ENCODE measurements around the gene CACNG7. TPM values are rescaled to one million over a fixed set of nuclear protein-coding genes. Genes with fewer than 3 reads are reported as not detected.

Gene CACNG7
- total RNA-seq, 1 donor from 2014 or later = not detected

GRCh38 chr19:53876651-53877224 is 32.3 kb upstream of the CACNG7 start:
- intact Hi-C loops (cut with DNase I) = no loop called here
- ATAC-seq (no peak), DNase-seq (ENCODE audit: low spot score) (no peak)

GRCh38 chr19:53877361-53877766 is 31.7 kb upstream of the CACNG7 start:
- ATAC-seq = no peak
- intact Hi-C loops (cut with DNase I) = no loop called here
- DNase-seq (ENCODE audit: low spot score) = no peak

- intact Hi-C loops (cut with DNase I) = no loop called here
- ATAC-seq = no peak
Measured at GRCh38 chr19:53878776-53879139, 30.3 kb upstream of the CACNG7 start.

GRCh38 chr19:53879140-53880081 is 29.7 kb upstream of the CACNG7 start:
- intact Hi-C loops (cut with DNase I) = no loop called here
- peak; percentile 99 for ATAC-seq
- DNase-seq (ENCODE audit: low spot score) = peak; percentile 96

More at GRCh38 chr19:53878776-53879139, 30.3 kb upstream of the CACNG7 start:
- no peak for DNase-seq (ENCODE audit: low spot score)

- ATAC-seq = no peak
- intact Hi-C loops (cut with DNase I) = no loop called here
- no peak for DNase-seq (ENCODE audit: low spot score)
Measured at GRCh38 chr19:53880711-53881481, 28.2 kb upstream of the CACNG7 start.

- intact Hi-C loops (cut with DNase I) = no loop called here
- ATAC-seq (no peak), DNase-seq (ENCODE audit: low spot score) (peak; percentile 66)
Measured at GRCh38 chr19:53881482-53882390, 27.3 kb upstream of the CACNG7 start, which contains the start of gene PRKCG. Gene PRKCG (plus strand): TSS chr19:53882197. CDS start chr19:53882495, 298 bp downstream.

GRCh38 chr19:53882391-53883050 is 26.6 kb upstream of the CACNG7 start:
- intact Hi-C loops (cut with DNase I) = no loop called here
- DNase-seq (ENCODE audit: low spot score) (no peak), ATAC-seq (no peak)

- DNase-seq (ENCODE audit: low spot score) (no peak), ATAC-seq (no peak)
- intact Hi-C loops (cut with DNase I) = no loop called here
Measured at GRCh38 chr19:53883231-53883661, 25.8 kb upstream of the CACNG7 start.

GRCh38 chr19:53883741-53884140 is 25.3 kb upstream of the CACNG7 start:
- DNase-seq (ENCODE audit: low spot score) = no peak
- ATAC-seq = no peak
- intact Hi-C loops (cut with DNase I) = no loop called here

- DNase-seq (ENCODE audit: low spot score) (no peak), ATAC-seq (no peak)
- intact Hi-C loops (cut with DNase I) = no loop called here
Measured at GRCh38 chr19:53884256-53884655, 24.8 kb upstream of the CACNG7 start.

- ATAC-seq = no peak
- intact Hi-C loops (cut with DNase I) = no loop called here
- no peak for DNase-seq (ENCODE audit: low spot score)
Measured at GRCh38 chr19:53885036-53885435, 24.0 kb upstream of the CACNG7 start.

GRCh38 chr19:53892301-53892980 is 16.6 kb upstream of the CACNG7 start:
- ATAC-seq (no peak), DNase-seq (ENCODE audit: low spot score) (no peak)
- intact Hi-C loops (cut with DNase I) = no loop called here

- intact Hi-C loops (cut with DNase I) = no loop called here
- DNase-seq (ENCODE audit: low spot score) = no peak
- ATAC-seq = no peak
Measured at GRCh38 chr19:53892981-53893325, 16.1 kb upstream of the CACNG7 start.

GRCh38 chr19:53894707-53895106 is 14.4 kb upstream of the CACNG7 start:
- intact Hi-C loops (cut with DNase I) = no loop called here
- no peak for ATAC-seq
- no peak for DNase-seq (ENCODE audit: low spot score)

- intact Hi-C loops (cut with DNase I) = no loop called here
- no peak for ATAC-seq
- no peak for DNase-seq (ENCODE audit: low spot score)
Measured at GRCh38 chr19:53896682-53897081, 12.4 kb upstream of the CACNG7 start.

GRCh38 chr19:53897459-53897858 is 11.6 kb upstream of the CACNG7 start:
- intact Hi-C loops (cut with DNase I) = no loop called here
- ATAC-seq = no peak

GRCh38 chr19:53898166-53898565 is 10.9 kb upstream of the CACNG7 start:
- ATAC-seq = no peak
- intact Hi-C loops (cut with DNase I) = no loop called here
- no peak for DNase-seq (ENCODE audit: low spot score)

More at GRCh38 chr19:53897459-53897858, 11.6 kb upstream of the CACNG7 start:
- no peak for DNase-seq (ENCODE audit: low spot score)

Measured in sciatic nerve (tissue), 2 donors.